Thoracic aorta (tissue), 2 donors: ENCODE data around the gene SGCD. TPM values are rescaled to one million over a fixed set of nuclear protein-coding genes. Genes with fewer than 3 reads are reported as not detected.

Source experiments
- ATAC-seq: fragments of 150-250 bp; one replicate; pipeline ENCODE4 v1.8.0; 2017; ENCODE audit warnings: low read depth; ENCODE audit not compliant: insufficient number of reproducible peaks, low FRiP score
- DNase-seq: peaks from one replicate; pipeline ENCODE4 v3.0.0-alpha.2; 2020; ENCODE audit warnings: low spot score
- H3K27ac ChIP-seq, 2 donors: fragments of 200-600 bp; sonication (generic); 1 replicate in 1 of 2; 2 replicates in 1 of 2; pipeline ENCODE4 v1.5.1; 2016; ENCODE audit warnings: mild to moderate bottlenecking in 2 of 2, moderate library complexity in 2 of 2
- H3K27me3 ChIP-seq: fragments of 200-600 bp; sonication (generic); replicated peaks from 2 replicates; pipeline ENCODE4 v1.6.0; 2016; ENCODE audit warnings: mild to moderate bottlenecking; ENCODE audit not compliant: insufficient read depth
- H3K36me3 ChIP-seq: fragments of 200-600 bp; sonication (generic); one replicate; pipeline ENCODE4 v1.5.1; 2016
- H3K4me1 ChIP-seq, 2 donors: fragments of 200-600 bp; sonication (generic); 1 replicate in 1 of 2; 2 replicates in 1 of 2; pipeline versions ENCODE4 v1.5.1 to v1.6.0; 2016; ENCODE audit warnings: low read depth in 2 of 2, mild to moderate bottlenecking in 1 of 2; ENCODE audit not compliant: control insufficient read depth in 1 of 2
- H3K4me3 ChIP-seq: fragments of 200-600 bp; sonication (generic); 2 replicates; pipeline ENCODE4 v1.5.1; 2016; ENCODE audit warnings: mild to moderate bottlenecking
- H3K9me3 ChIP-seq: fragments of 200-600 bp; sonication (generic); 2 replicates; pipeline ENCODE4 v1.5.1; 2016
- total RNA-seq, 2 donors: library from RNA; depleted of rRNA; stranded (reverse); fragments of >200 nt; gene quantifications; one replicate each; pipeline versions ENCODE4 v1.1.0 to v1.2.3, GENCODE V29; 2016
- TF ChIP-seq, protein P1 (sequence below): fragments of 200-600 bp; sonication (generic); IDR thresholded peaks from one replicate; pipeline ENCODE4 v1.5.1; 2019; ENCODE audit warnings: antibody characterized with exemption

SGCD gene
- total RNA-seq, 2 donors from 2014 or later: 20.4 to 40.3 TPM

DNA sequence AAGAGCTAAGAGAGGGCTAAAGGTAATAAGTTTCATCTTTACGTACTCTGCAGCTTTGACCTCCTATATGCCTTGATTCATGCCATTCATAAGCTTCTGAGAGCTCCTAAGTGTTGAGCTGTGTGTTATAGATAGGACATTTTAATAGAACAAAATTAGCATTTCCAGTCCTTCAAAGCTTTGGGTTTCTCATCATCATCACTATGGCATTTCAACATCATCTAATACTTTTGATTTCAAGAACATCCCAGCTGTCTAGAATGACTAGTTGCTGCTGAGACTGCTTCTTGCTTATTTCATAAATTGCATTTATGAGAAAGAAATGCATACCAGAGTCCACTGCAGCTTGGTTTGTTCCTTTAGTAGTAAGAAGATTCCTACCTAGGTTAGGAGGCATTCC is 201.7 kb downstream of the SGCD start:
- ATAC-seq (no peak), DNase-seq (no peak)
- no peaks in the 10 kb centered on the region for H3K9me3 ChIP-seq
- no peaks in the 10 kb centered on the region for H3K27me3 ChIP-seq
- no peaks in the 10 kb centered on the region for H3K36me3 ChIP-seq
- no peaks in the 10 kb centered on the region for H3K4me1 ChIP-seq
- TF ChIP-seq, protein P1, sequence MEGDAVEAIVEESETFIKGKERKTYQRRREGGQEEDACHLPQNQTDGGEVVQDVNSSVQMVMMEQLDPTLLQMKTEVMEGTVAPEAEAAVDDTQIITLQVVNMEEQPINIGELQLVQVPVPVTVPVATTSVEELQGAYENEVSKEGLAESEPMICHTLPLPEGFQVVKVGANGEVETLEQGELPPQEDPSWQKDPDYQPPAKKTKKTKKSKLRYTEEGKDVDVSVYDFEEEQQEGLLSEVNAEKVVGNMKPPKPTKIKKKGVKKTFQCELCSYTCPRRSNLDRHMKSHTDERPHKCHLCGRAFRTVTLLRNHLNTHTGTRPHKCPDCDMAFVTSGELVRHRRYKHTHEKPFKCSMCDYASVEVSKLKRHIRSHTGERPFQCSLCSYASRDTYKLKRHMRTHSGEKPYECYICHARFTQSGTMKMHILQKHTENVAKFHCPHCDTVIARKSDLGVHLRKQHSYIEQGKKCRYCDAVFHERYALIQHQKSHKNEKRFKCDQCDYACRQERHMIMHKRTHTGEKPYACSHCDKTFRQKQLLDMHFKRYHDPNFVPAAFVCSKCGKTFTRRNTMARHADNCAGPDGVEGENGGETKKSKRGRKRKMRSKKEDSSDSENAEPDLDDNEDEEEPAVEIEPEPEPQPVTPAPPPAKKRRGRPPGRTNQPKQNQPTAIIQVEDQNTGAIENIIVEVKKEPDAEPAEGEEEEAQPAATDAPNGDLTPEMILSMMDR: no peak
- no peak overlapping the region for H3K4me3 ChIP-seq
- no peak overlapping the region for H3K27ac ChIP-seq

- TF ChIP-seq, protein P1: no peak
- ATAC-seq: no peak
- Histone ChIP-seq H3K4me1 (no peaks in the 10 kb centered on the region), H3K4me3 (no peak overlapping the region), H3K9me3 (no peaks in the 10 kb centered on the region), H3K27me3 (no peaks in the 10 kb centered on the region), H3K27ac (no peak overlapping the region), H3K36me3 (no peaks in the 10 kb centered on the region)
- no peak for DNase-seq
These were observed 202.9 kb downstream of the SGCD start for GRCh38 chr5:156529892-156530291.

DNA sequence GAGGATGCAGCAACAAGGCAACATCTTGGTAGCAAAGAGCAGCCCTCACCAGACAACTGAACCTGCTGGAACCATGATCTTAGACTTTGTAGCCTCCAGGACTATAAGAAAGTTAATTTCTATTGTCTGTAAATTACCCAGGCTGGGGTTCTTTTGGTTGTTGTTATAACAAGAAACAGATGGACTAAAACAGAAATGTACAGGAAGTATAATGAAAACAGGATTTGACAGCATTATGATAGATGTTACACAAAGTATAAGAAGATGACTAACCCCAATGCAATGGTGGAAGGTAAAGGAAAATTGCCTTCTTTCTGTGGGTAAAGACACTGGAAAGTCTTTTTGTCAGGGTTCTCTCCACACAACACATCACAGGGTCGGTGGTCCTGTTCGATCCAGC is 204.2 kb downstream of the SGCD start:
- DNase-seq (no peak), ATAC-seq (no peak)
- no peaks in the 10 kb centered on the region for H3K9me3 ChIP-seq
- no peaks in the 10 kb centered on the region for H3K4me1 ChIP-seq
- no peaks in the 10 kb centered on the region for H3K27me3 ChIP-seq
- H3K27ac ChIP-seq: no peak overlapping the region
- H3K36me3 ChIP-seq: no peaks in the 10 kb centered on the region
- H3K4me3 ChIP-seq: no peak overlapping the region
- TF ChIP-seq, protein P1: no peak

DNA sequence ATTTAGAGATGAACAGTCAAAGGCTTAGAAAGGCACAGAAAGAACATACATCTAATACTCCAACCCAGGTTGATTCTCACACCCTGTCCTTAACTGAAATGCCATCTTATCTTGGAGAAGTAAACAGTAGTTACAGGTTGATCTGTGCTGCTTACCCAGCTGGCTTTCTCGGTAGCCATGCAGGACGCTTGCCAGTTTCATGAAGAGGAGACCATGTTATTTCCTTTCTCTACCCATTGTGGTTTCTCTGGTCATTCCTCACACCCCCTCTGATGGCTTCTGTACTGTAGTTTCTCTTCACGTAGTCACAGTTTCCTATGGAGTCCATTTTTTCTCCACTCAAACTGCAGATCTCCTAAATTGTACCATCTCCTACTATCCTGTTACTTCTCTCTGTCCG is 206.0 kb downstream of the SGCD start:
- Histone ChIP-seq H3K9me3 (no peaks in the 10 kb centered on the region), H3K4me1 (no peaks in the 10 kb centered on the region), H3K27ac (no peak overlapping the region), H3K27me3 (no peaks in the 10 kb centered on the region), H3K4me3 (no peak overlapping the region), H3K36me3 (no peaks in the 10 kb centered on the region)
- no peak for DNase-seq
- no peak for ATAC-seq
- TF ChIP-seq, protein P1: no peak

DNA sequence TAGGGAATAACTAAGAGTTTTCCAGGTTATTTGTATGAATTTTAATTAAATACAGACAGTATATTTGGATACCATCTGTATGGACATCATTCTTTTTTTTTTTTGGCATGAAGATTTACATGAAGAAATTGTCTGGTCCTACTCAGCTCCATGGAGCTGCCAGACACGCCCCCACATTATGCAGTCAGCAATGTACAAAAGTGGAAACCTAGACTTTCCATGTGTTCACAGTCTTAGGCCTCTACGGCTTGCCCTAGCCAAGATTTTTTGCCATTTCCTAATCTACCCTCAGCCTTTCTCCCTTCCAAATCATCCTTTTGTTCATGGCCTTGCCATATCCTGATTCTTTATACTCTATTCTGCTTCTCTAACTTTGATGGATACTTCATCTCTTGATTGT is 207.1 kb downstream of the SGCD start:
- Histone ChIP-seq H3K36me3 (no peaks in the 10 kb centered on the region), H3K27ac (no peak overlapping the region), H3K9me3 (no peaks in the 10 kb centered on the region), H3K27me3 (no peaks in the 10 kb centered on the region), H3K4me1 (no peaks in the 10 kb centered on the region), H3K4me3 (no peak overlapping the region)
- ATAC-seq (no peak), DNase-seq (no peak)
- TF ChIP-seq, protein P1: no peak
